Memory B cell (primary cell): ENCODE results near the gene SNRPA1.
A peak's percentile ranks its signal among the peaks of the same experiment; 100 is the strongest.

ENCODE experiments used
- ATAC-seq: fragments of 150-1000 bp; cut with Tn5 transposase; 2 replicates; pipeline ENCODE4 v1.10.0; 2021; ENCODE audit warnings: low read depth, mild to moderate bottlenecking, moderate library complexity
- DNase-seq, 2 donors: peaks; one replicate each; pipeline ENCODE4 v3.0.0; 2022; ENCODE audit warnings: low spot score in 2 of 2
- H3K27ac Mint-ChIP-seq: one replicate; pipeline ENCODE4 v1.8.0; 2022; ENCODE audit warnings: mild to moderate bottlenecking, moderate library complexity, mixed read lengths
- H3K27me3 Mint-ChIP-seq: one replicate; pipeline ENCODE4 v1.8.0; 2022; ENCODE audit warnings: mixed read lengths
- H3K36me3 Mint-ChIP-seq: one replicate; pipeline ENCODE4 v1.8.0; 2022; ENCODE audit warnings: mild to moderate bottlenecking, mixed read lengths
- H3K4me1 Mint-ChIP-seq: one replicate; pipeline ENCODE4 v1.8.0; 2022; ENCODE audit warnings: mixed read lengths
- H3K4me3 Mint-ChIP-seq: one replicate; pipeline ENCODE4 v1.8.0; 2022; ENCODE audit warnings: mild to moderate bottlenecking, moderate library complexity, mixed read lengths
- H3K9me3 Mint-ChIP-seq: one replicate; pipeline ENCODE4 v1.8.0; 2022; ENCODE audit warnings: mixed read lengths

Gene SNRPA1

DNA sequence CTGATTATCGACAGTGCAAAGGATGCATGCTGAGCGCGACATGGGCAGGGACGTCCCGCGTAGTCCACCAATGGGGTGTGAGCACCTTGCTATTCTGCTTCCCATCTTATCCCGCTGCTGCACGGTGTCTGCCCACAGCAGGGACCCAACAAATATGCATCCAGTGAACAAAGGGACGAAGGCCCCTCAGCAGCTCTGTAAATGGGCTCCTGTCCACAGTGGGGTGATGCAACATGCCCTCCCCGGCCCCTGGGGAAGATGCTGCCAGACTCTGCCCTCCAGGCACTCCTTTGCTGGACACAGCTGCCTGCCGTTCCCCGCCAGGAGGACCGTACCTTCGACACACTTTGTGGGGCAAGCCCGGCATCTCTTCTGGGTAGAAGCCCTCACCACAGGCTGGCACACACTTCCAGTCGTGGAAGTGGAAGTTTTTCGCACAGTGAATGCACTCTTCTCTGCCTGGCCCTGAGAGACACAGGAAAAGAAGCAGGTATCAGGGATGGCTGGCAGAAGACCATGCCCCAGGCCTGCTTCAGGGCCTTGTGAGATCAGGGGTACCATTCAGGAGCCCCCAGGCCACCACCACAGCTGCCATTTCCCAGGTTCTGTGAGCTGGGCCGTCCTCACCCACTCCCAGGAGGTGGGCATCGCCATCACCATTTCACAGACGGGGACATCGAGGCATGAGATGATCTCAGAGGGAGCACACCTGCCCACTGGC, 18.2 kb upstream of the SNRPA1 start:
- no peaks in the 10 kb centered on the region for H3K4me1 Mint-ChIP-seq
- peaks cover 16% of the 10 kb centered on the region for H3K27me3 Mint-ChIP-seq
- H3K4me3 Mint-ChIP-seq = no peak overlapping the region
- ATAC-seq (no peak), DNase-seq (no peak)
- peaks cover 3% of the 10 kb centered on the region for H3K36me3 Mint-ChIP-seq
- no peak overlapping the region for H3K27ac Mint-ChIP-seq
- no peaks in the 10 kb centered on the region for H3K9me3 Mint-ChIP-seq

- no peak for ATAC-seq
- Mint-ChIP-seq H3K4me3 (no peak overlapping the region), H3K27ac (no peak overlapping the region)
Observed at GRCh38 chr15:101310508-101310907, 15.5 kb upstream of the SNRPA1 start.

DNA sequence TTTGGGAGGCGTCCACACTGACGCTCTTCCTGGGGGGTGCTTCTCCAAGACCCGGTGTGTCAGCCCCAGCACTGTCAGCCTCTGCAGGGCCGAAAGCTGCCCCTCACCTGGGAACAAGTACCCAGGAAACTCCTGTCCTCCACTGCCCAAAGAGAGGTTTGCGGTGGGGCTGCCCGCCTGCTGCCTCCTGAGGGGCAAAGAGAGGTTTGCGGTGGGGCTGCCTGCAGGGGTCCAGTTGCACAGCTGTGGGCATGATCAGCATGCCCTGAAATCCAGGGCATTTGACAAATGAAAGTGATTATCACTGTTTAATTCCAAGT, 15.1 kb upstream of the SNRPA1 start:
- H3K36me3 Mint-ChIP-seq = peaks cover 3% of the 10 kb centered on the region
- H3K9me3 Mint-ChIP-seq = no peaks in the 10 kb centered on the region
- ATAC-seq = no peak
- no peak overlapping the region for H3K4me3 Mint-ChIP-seq
- DNase-seq = no peak
- no peak overlapping the region for H3K27ac Mint-ChIP-seq
- H3K27me3 Mint-ChIP-seq = peaks cover 15% of the 10 kb centered on the region
- no peaks in the 10 kb centered on the region for H3K4me1 Mint-ChIP-seq

More at GRCh38 chr15:101310508-101310907, 15.5 kb upstream of the SNRPA1 start:
- no peak for DNase-seq
- H3K27me3 Mint-ChIP-seq = peaks cover 15% of the 10 kb centered on the region
- H3K36me3 Mint-ChIP-seq = peaks cover 3% of the 10 kb centered on the region
- H3K4me1 Mint-ChIP-seq = no peaks in the 10 kb centered on the region
- H3K9me3 Mint-ChIP-seq = no peaks in the 10 kb centered on the region

DNA sequence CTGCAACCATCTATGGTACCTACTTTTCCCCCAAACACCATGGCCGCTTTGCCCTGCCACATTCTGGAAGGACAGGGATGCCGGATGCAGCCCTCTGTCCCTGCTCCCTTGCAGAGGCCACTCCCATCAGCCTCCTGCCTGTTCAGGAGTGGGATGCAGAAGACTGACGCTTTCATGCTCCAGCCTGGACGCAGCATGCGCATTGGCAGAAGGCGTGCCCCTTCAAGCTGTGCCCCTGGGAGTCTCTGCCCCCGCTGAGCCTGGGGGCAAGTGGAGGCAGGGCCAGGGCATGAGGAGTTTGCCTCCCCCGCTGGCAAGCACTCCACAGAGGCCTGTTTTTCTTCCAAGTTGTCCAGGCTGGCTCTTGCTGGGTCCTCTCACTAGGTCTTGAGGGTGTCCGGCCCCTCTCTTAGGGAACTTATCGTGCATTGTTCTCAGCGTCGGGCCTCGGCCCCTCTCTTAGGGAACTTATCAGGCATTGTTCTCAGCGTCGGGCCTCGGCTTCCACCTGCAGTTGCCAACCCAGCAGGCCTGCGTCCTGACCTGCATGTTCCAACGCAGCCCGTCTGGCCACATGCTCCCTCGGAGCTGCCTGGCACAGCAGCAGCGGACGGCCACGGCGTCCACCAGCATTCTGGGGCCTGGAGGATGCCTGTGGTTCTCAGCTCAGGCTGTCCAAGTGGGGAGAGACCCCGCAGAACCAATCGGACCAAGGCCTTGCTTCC, 14.6 kb upstream of the SNRPA1 start:
- Mint-ChIP-seq H3K4me3 (no peak overlapping the region), H3K4me1 (no peaks in the 10 kb centered on the region), H3K9me3 (no peaks in the 10 kb centered on the region), H3K27me3 (peaks cover 15% of the 10 kb centered on the region), H3K36me3 (peaks cover 3% of the 10 kb centered on the region), H3K27ac (no peak overlapping the region)
- ATAC-seq (no peak), DNase-seq (no peak)

DNA sequence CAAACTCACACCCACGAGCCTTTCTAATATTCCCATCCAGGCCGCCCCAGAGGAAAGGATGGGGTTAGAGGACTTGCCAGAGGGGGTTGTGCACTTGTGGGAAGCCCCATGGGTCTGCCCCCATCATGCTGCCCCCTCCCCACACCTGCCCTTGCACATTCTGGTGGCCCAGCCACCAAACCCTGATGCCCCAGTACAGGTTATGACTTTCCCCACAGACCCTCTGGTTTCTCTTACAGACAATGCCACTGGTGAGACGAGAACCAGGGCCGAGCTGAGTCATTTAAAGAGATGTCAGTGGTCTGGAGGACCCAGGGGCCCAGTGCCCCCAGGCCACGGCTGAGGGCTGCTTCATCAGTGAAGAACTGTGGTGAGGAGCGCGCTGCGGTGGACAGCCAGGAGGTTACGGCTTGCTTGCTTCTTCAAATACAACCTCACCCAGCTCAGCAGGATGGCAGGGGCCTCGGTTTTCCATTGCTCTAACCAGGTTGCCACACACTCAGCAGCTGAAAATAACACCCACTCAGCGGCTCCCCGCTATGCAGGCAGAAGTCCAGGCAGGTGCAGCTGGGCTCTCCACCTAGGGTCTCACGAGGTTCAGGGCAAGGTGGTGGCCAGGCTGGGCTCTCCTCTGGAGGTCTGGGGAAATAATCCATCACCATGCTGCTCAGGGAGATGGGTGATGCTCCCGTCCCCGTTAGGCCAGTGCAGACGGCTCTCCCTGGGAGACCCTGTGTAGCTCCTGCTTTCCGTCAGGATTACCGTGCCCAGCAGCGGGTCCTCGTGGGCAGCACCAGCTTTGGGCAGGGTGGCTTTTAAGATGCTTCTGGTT, 13.8 kb upstream of the SNRPA1 start:
- DNase-seq = no peak
- Mint-ChIP-seq H3K4me1 (no peaks in the 10 kb centered on the region), H3K9me3 (no peaks in the 10 kb centered on the region), H3K27ac (no peak overlapping the region), H3K27me3 (peaks cover 12% of the 10 kb centered on the region), H3K4me3 (no peak overlapping the region), H3K36me3 (peaks cover 3% of the 10 kb centered on the region)
- no peak for ATAC-seq

DNA sequence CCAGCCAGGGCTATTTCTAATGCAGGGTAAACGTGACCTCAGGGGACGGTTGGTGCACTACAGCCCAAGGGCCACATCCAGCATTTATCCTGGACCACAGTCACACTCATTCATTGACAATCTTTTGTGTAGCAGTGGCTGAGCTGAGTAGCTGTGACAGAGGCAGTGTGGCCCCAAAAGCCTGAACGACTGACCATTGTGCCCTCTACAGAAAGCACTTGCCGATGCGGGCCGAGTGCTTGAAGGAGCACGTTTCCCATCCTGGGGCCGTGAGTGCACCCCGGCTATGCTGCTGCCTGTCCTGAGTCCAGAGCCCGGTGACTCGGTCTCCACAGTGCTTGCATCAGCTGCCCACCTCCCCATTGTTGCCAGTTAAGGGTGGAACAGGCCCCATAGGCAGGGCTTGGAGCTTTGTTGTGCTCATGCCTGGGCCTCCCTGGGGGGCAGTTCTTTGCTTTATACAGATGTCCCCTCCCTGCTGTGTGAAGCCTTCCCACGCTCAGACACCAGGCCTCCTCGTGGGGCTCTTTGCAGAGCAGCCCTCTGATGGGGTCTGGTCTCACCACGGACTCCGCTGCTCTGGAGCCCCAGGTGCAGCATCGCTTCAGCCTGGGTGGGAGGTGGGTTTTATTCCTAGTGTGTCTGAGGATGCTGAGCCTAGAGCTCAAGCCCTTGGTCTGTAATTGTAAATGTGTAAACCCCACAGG, 13.0 kb upstream of the SNRPA1 start:
- DNase-seq (no peak), ATAC-seq (no peak)
- Mint-ChIP-seq H3K27me3 (peaks cover 11% of the 10 kb centered on the region), H3K27ac (no peak overlapping the region), H3K9me3 (no peaks in the 10 kb centered on the region), H3K4me3 (no peak overlapping the region), H3K36me3 (peaks cover 3% of the 10 kb centered on the region), H3K4me1 (no peaks in the 10 kb centered on the region)

GRCh38 chr15:101307048-101307896, 12.2 kb upstream of the SNRPA1 start:
- H3K27ac Mint-ChIP-seq = no peak overlapping the region

GRCh38 chr15:101306341-101307047, 11.4 kb upstream of the SNRPA1 start:
- H3K36me3 Mint-ChIP-seq = no peaks in the 10 kb centered on the region
- no peaks in the 10 kb centered on the region for H3K4me1 Mint-ChIP-seq
- peaks cover 8% of the 10 kb centered on the region for H3K27me3 Mint-ChIP-seq
- no peak overlapping the region for H3K4me3 Mint-ChIP-seq
- H3K27ac Mint-ChIP-seq = no peak overlapping the region
- ATAC-seq (no peak), DNase-seq (no peak)
- no peaks in the 10 kb centered on the region for H3K9me3 Mint-ChIP-seq

More at GRCh38 chr15:101307048-101307896, 12.2 kb upstream of the SNRPA1 start:
- Mint-ChIP-seq H3K4me1 (no peaks in the 10 kb centered on the region), H3K27me3 (peaks cover 11% of the 10 kb centered on the region), H3K36me3 (peaks cover 3% of the 10 kb centered on the region), H3K9me3 (no peaks in the 10 kb centered on the region), H3K4me3 (no peak overlapping the region)
- ATAC-seq (no peak), DNase-seq (no peak)

GRCh38 chr15:101305820-101306255, 10.8 kb upstream of the SNRPA1 start:
- Mint-ChIP-seq H3K4me3 (no peak overlapping the region), H3K4me1 (no peaks in the 10 kb centered on the region), H3K9me3 (no peaks in the 10 kb centered on the region), H3K36me3 (no peaks in the 10 kb centered on the region), H3K27me3 (peaks cover 5% of the 10 kb centered on the region), H3K27ac (no peak overlapping the region)
- ATAC-seq (no peak), DNase-seq (no peak)

DNA sequence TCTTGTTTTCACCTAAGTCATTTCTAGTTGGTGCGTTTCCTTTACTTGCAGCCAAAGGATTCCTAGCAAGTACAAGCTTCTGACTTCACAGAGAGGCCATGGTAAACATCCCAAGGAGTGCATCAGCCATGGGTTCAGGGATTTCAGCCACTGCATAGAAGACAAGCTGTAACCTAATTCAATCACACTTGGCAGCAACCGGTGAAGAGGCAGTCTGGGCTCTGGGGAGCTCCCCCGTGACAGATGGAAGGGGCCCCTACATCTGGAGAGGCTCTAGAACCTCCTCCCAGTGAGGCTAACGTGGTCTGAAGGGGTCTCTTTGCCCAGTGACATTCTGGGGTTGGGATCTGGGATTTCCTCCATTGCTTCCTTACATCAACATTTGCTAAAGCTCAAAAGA, 8.4 kb upstream of the SNRPA1 start:
- Mint-ChIP-seq H3K4me1 (no peaks in the 10 kb centered on the region), H3K9me3 (no peaks in the 10 kb centered on the region), H3K27ac (no peak overlapping the region), H3K27me3 (peaks cover 3% of the 10 kb centered on the region), H3K36me3 (no peaks in the 10 kb centered on the region), H3K4me3 (no peak overlapping the region)
- DNase-seq (no peak), ATAC-seq (no peak)

DNA sequence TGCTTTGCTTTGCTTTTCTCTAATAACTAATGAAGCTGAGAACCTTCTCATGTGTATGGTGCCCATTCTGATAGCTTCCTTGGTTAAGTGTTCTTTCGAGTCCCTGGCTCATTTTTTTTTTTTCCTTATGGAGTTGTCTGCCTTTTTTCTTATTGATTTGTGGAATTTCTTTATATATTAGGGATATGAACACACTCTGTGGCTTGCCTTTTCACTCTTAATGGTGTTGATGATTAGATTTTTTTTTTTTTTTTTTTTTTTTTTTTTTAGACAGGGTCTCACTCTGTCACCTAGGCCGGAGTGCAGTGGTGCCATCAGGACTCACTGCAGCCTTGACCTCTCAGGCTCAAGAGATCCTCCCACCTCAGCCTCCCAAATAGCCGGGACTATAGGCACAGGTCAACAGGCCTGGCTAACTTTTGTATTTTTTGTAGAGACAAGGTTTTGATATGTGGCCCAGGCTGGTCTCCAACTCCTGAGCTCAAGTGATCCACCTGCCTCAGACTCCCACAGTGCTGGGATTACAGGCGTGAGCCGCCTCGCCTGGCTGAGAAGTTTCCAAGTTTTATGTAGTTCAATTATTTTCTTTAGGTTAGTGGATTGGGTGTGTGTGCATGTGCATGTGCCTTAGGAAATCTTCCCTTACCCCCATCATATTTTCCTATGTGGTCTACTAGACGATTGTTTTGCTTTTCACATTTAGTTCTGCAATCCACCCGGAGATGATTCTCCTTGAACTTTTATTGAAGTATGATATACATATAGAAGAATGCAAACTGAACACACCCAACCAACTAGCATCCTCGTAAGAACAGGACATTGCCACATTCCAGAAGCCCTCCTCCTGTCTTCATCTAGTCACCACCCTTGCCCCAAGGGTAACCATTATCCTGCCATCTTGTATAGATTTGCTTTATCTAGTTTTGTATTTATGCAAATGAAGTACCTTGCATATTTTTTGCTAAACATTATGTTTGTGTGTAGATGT, 1.7 kb upstream of the SNRPA1 start:
- Mint-ChIP-seq H3K36me3 (no peaks in the 10 kb centered on the region), H3K27ac (no peak overlapping the region), H3K27me3 (no peaks in the 10 kb centered on the region), H3K4me3 (peak overlapping the region; percentile 95), H3K9me3 (no peaks in the 10 kb centered on the region), H3K4me1 (peaks cover 22% of the 10 kb centered on the region)
- ATAC-seq (no peak), DNase-seq (no peak)
